ENCODE results near the gene KCNIP4.

KCNIP4 gene

DNA sequence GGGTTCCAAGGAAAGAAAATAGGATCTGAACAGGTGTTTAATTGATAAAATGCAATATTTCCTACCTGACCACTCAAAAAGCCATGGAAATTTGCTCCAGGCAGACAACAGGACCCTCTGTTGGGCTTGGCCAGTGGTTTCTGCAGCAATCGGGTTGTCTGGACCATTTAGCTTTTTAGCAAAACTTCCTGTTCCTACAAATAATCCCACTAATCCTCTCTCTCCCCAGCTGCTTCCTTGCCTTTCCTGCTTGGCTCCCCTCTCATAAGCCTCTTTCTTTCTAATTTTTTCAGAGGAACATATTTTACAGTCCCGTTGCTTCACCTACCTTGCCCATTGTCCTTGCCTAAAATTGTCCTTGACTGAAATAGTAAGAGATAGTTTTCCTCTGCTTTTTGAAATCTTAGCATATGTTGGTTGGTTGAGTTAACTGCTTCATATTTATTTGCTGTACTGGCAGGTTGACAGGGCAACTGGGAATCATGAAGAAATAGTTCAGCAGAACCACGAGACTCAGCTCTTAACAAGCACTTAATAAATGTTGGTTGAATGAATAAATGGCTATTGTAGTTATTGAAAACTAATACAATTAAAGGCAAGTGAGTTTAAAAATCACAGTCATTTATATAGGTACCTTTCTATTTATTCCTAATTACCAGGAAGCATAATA lies 259.8 kb downstream of the KCNIP4 start:
- no peaks in the 10 kb centered on the region for H3K27me3 Mint-ChIP-seq (ENCODE audit: low read depth)
- H3K4me1 Mint-ChIP-seq (ENCODE audit: low read depth): no peaks in the 10 kb centered on the region
- peaks cover 8% of the 10 kb centered on the region for H3K9me3 Mint-ChIP-seq
- no peak overlapping the region for H3K27ac Mint-ChIP-seq
- no peaks in the 10 kb centered on the region for H3K36me3 Mint-ChIP-seq (ENCODE audit: low read depth)
- no peak overlapping the region for H3K4me3 Mint-ChIP-seq

DNA sequence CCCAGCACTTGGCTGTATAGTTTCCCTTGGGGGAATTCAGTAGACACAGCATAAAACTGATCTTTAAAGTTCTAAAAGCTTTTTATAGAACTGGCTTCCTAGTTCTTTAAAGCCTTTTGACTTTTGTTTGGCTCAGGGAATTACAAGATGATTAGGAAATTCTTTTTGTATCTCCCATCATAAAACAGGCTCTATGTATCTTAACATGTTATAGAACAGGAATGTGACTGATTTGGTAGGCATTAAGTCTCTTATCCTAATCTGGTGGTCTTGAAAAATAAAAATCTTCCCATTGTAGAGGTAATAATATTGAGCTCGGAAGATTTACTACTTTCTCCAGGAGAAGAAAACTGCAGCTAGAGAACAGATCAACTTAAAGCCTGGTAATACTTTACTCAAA lies 262.7 kb downstream of the KCNIP4 start:
- no peaks in the 10 kb centered on the region for H3K4me1 Mint-ChIP-seq (ENCODE audit: low read depth)
- no peak overlapping the region for H3K4me3 Mint-ChIP-seq
- H3K9me3 Mint-ChIP-seq: peaks cover 8% of the 10 kb centered on the region
- no peaks in the 10 kb centered on the region for H3K36me3 Mint-ChIP-seq (ENCODE audit: low read depth)
- H3K27me3 Mint-ChIP-seq (ENCODE audit: low read depth): no peaks in the 10 kb centered on the region
- H3K27ac Mint-ChIP-seq: no peak overlapping the region

DNA sequence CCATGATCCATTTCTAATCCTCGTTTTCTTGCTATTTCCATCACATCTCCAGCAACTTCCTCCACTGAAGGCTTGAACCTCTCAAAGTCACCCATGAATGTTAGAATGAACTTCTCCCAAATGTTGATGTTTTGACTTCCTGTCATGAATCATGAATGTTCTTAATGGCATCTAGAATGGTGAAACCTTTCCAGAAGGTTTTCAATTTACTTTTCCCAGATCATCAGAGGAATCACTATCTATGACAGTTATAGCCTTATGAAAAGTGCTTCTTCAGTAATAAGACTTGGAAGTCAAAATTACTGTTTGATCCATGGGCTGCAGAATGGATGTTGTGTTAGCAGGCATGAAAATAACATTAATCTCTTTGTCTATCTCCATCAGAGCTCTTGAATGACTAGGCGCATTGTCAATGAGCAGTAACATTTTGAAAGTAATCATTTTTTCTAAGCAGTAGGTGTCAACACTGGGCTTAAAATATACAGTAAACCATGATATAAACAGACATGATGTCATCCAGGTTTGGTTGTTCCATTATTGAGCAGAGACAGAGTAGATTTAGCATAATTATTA lies 268.2 kb downstream of the KCNIP4 start:
- Mint-ChIP-seq H3K4me3 (no peak overlapping the region), H3K27me3 (ENCODE audit: low read depth) (no peaks in the 10 kb centered on the region), H3K4me1 (ENCODE audit: low read depth) (no peaks in the 10 kb centered on the region), H3K9me3 (no peaks in the 10 kb centered on the region), H3K36me3 (ENCODE audit: low read depth) (no peaks in the 10 kb centered on the region), H3K27ac (no peak overlapping the region)

DNA sequence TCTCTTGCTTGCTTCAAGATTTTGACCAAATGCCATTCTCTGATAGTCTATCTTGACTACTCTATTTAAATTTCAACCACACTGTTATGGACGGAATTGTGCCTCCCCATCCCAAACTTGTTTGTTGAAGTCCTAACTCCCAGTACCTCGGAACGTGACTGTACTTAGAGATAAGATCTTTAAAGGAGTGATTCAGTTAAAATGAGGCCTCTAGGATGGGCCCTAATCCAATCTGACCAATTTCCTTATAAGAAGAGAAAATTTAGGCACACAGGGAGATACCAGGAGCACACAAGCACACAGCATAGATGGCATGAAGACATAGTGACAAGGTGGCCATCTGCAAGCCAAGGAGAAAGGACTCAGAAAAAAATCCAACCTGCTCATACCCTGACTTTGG lies 269.9 kb downstream of the KCNIP4 start:
- no peak overlapping the region for H3K4me3 Mint-ChIP-seq
- H3K36me3 Mint-ChIP-seq (ENCODE audit: low read depth): no peaks in the 10 kb centered on the region
- H3K9me3 Mint-ChIP-seq: no peaks in the 10 kb centered on the region
- H3K27ac Mint-ChIP-seq: no peak overlapping the region
- no peaks in the 10 kb centered on the region for H3K4me1 Mint-ChIP-seq (ENCODE audit: low read depth)
- H3K27me3 Mint-ChIP-seq (ENCODE audit: low read depth): no peaks in the 10 kb centered on the region

DNA sequence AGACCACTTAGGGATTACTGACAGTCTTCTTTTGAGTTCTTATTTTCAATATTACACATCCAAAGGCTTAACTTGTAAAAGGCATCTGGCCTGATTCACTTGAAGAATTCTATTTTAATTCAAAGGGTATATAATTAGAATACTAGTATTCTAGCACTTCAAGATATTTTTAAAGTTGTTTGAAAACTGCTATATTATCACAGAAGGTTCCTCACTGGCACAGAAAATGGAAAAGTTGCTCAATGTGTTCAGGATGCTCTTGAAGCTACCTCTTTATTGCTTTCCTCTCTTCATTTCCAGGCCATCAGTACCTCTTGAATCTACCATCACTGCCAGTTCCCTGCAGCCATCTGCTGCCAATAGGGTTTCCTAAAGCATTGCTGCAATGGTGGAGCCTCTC lies 271.4 kb downstream of the KCNIP4 start:
- no peak overlapping the region for H3K4me3 Mint-ChIP-seq
- no peak overlapping the region for H3K27ac Mint-ChIP-seq
- no peaks in the 10 kb centered on the region for H3K4me1 Mint-ChIP-seq (ENCODE audit: low read depth)
- H3K36me3 Mint-ChIP-seq (ENCODE audit: low read depth): no peaks in the 10 kb centered on the region
- H3K27me3 Mint-ChIP-seq (ENCODE audit: low read depth): no peaks in the 10 kb centered on the region
- no peaks in the 10 kb centered on the region for H3K9me3 Mint-ChIP-seq

DNA sequence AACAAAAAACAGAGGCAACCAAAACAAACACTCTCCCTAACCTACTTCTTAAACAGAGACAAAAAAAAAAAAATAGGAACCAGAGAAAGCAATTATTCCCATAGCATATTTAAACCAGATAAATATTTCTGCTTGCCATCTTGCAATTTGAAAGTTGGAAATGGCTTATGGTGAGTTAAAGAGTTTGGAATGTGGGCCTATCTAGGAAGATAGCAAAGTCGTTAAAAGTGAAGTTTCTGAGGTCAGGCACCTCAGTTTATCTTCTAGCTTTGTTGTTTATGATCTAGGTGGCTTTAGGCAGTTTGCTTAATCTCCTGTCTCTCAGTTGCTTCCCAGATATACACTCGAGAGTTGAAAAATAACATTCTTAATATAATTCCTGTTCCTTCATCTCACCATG lies 284.2 kb downstream of the KCNIP4 start:
- Mint-ChIP-seq H3K4me1 (ENCODE audit: low read depth) (no peaks in the 10 kb centered on the region), H3K27me3 (ENCODE audit: low read depth) (no peaks in the 10 kb centered on the region), H3K4me3 (no peak overlapping the region), H3K27ac (no peak overlapping the region), H3K9me3 (no peaks in the 10 kb centered on the region), H3K36me3 (ENCODE audit: low read depth) (no peaks in the 10 kb centered on the region)

DNA sequence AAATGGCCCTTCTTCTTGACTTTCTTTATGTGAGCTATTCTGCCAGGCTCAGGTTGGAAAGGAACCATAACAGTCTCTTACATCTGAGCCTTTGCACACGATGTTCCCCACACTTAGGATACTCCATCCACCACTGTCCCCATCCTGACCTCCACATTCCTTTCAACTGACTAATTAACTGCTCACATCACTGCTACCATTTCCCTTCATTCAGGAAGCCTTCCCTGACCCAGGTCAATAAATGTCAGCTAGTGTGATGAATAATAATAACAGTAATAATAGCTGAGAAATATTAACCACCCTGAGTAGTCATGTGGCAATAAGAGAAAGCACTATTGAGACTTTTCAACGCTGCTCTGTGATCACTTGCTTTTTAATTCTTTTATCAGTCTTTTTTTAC lies 291.7 kb downstream of the KCNIP4 start:
- H3K27me3 Mint-ChIP-seq (ENCODE audit: low read depth): no peaks in the 10 kb centered on the region
- H3K27ac Mint-ChIP-seq: no peak overlapping the region
- no peaks in the 10 kb centered on the region for H3K9me3 Mint-ChIP-seq
- no peaks in the 10 kb centered on the region for H3K4me1 Mint-ChIP-seq (ENCODE audit: low read depth)
- H3K36me3 Mint-ChIP-seq (ENCODE audit: low read depth): no peaks in the 10 kb centered on the region
- no peak overlapping the region for H3K4me3 Mint-ChIP-seq

DNA sequence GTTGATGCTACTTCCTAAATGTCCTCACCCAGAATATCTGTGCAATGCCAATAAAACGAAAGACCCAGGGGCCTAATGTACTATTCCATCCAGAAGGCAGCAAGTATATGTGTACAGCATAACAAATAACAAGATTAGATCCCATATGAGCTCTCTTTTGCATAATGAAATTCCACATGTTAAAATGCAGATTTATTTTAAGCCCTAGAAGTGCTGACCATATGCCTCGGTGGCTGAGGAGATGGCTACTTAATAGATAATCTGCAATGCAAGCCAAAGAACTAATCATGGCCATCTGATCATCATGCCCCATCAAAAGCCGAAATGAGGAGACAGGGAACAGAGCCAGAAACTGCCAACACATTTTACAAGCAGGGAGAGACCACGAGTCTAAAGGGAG lies 293.5 kb downstream of the KCNIP4 start:
- H3K9me3 Mint-ChIP-seq: no peaks in the 10 kb centered on the region
- H3K4me3 Mint-ChIP-seq: no peak overlapping the region
- H3K36me3 Mint-ChIP-seq (ENCODE audit: low read depth): no peaks in the 10 kb centered on the region
- H3K27ac Mint-ChIP-seq: no peak overlapping the region
- H3K27me3 Mint-ChIP-seq (ENCODE audit: low read depth): no peaks in the 10 kb centered on the region
- H3K4me1 Mint-ChIP-seq (ENCODE audit: low read depth): no peaks in the 10 kb centered on the region

DNA sequence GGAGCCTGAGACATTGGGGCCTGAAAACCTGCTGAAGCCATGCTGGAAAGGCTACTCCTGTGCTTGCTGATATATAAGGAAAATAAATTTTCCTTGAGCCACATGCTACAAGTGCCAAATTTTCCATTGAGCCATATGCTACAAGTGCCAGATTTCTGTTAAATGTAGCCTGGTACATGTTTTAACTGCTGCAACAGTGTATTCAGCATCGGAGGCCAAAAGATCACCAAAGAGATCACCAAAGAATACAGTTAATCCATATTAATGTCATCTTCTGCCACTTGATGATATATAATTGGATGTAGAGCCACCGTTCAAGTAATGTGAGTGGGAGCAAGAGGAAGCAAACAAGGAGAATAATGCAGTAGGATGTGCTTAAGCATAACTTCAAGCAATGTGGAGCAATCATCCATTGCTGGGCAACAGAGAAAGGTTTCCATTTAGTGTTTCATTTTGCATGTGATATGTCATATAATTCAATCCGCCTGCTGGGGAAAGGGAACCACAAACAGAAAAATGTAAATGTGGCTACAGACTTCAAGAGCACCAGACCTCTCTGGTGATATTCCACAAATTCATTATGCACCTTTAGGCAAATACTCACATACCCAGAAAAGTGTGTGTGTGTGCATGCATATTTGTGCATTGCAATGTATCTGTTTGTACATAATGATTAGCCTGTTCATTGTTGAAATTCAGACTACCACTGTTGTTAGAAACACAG lies 295.9 kb downstream of the KCNIP4 start:
- no peaks in the 10 kb centered on the region for H3K9me3 Mint-ChIP-seq
- no peak overlapping the region for H3K27ac Mint-ChIP-seq
- no peaks in the 10 kb centered on the region for H3K27me3 Mint-ChIP-seq (ENCODE audit: low read depth)
- no peak overlapping the region for H3K4me3 Mint-ChIP-seq
- H3K4me1 Mint-ChIP-seq (ENCODE audit: low read depth): no peaks in the 10 kb centered on the region
- H3K36me3 Mint-ChIP-seq (ENCODE audit: low read depth): no peaks in the 10 kb centered on the region

DNA sequence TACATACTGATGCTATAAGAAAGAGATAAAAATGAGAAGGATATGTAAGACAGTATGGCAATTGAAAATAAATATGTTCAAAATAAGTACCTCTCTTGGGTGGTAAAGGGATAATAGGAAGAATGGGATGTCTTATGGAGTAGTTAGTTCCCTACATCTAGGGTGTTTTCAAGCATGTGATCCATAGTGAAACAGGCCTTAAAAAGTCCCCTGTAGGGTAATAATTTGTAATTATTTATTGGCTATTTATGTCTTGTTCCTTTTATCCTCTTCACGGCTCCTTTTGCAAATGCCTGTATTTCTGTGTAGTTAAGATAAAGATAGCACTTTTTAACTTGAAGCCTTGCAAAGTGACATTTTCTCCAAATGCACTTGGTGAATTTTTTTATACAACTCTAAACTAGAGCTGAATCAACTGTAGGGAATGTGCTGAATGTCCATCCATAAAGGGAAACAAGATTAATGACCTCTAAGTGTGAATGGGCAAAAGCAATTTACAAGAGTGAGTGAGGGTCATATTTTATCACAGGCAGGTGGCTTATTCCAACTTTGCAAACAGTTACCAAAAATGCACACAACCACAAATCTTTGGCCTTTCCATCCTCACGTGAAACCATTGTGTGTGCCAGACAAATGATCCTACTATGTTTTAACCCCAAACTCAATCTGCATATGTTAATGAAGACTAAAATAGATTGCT lies 299.0 kb downstream of the KCNIP4 start:
- no peak overlapping the region for H3K4me3 Mint-ChIP-seq
- no peaks in the 10 kb centered on the region for H3K27me3 Mint-ChIP-seq (ENCODE audit: low read depth)
- peaks cover 4% of the 10 kb centered on the region for H3K9me3 Mint-ChIP-seq
- no peaks in the 10 kb centered on the region for H3K4me1 Mint-ChIP-seq (ENCODE audit: low read depth)
- H3K36me3 Mint-ChIP-seq (ENCODE audit: low read depth): no peaks in the 10 kb centered on the region
- no peak overlapping the region for H3K27ac Mint-ChIP-seq

DNA sequence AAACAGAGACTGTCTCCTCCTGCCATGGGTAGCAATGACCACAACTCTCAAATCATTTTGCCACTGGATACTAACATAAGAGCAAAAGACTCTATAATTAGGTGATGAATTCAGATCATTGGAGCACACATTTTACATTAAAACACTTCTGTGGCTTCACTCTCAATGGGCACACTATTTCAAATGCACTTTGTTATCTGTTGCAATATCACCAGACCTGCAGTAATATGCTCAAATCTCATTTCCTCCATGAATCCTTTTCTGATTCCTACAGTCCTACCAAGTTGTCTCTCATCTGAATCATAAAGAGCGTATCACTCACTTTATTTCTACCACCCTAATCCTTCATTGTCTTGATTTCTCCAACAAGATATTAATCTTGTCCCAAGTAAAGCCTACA lies 302.8 kb downstream of the KCNIP4 start:
- no peaks in the 10 kb centered on the region for H3K27me3 Mint-ChIP-seq (ENCODE audit: low read depth)
- no peak overlapping the region for H3K27ac Mint-ChIP-seq
- H3K4me3 Mint-ChIP-seq: no peak overlapping the region
- H3K9me3 Mint-ChIP-seq: peaks cover 4% of the 10 kb centered on the region
- H3K4me1 Mint-ChIP-seq (ENCODE audit: low read depth): no peaks in the 10 kb centered on the region
- no peaks in the 10 kb centered on the region for H3K36me3 Mint-ChIP-seq (ENCODE audit: low read depth)

DNA sequence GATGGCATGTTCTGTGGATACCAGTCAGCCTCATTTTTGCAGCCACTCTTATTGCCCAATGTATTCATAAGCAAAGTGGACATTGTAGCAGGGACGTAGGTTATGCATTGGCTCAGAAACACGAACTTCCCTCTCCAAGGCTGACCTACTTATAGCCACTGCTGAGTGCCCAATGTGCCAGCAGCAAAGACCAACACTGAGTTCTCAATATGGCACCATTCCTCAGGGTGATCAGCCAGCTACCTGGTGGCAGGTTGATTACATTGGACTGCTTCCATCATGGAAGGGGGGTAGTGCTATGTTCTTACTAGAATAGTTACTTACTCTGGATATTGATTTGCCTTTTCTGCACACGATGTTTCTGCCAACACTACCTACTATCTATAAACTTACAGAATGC lies 306.9 kb downstream of the KCNIP4 start:
- Mint-ChIP-seq H3K4me3 (no peak overlapping the region), H3K4me1 (ENCODE audit: low read depth) (no peaks in the 10 kb centered on the region), H3K27me3 (ENCODE audit: low read depth) (no peaks in the 10 kb centered on the region), H3K9me3 (peaks cover 1% of the 10 kb centered on the region), H3K36me3 (ENCODE audit: low read depth) (no peaks in the 10 kb centered on the region), H3K27ac (no peak overlapping the region)

DNA sequence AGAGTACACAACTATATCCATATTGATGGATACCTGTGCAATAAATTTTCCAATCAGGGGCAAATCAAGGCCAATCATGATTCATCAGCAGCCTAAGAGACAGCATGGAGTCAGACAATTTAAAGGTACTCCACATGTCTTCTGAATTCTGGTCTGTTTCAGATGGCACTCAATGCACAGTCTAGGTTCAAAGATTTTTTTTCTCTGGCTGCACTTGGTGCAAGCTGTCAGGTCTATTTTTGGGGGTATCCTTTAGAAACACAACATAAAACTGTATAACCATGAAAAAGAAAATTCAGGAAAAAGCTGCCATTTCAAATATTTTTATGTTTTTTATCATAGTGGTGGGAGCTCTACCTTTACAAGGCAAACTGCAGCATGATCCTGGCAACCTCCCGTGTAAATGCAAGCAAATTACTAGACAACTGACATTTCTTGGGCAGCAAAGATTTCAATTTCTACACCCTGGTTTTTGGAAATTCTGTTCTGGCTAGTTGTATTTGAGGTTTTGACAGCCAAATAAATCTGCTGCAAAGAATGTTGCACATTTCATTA lies 310.3 kb downstream of the KCNIP4 start:
- Mint-ChIP-seq H3K27me3 (ENCODE audit: low read depth) (no peaks in the 10 kb centered on the region), H3K36me3 (ENCODE audit: low read depth) (no peaks in the 10 kb centered on the region), H3K4me1 (ENCODE audit: low read depth) (no peaks in the 10 kb centered on the region), H3K4me3 (no peak overlapping the region), H3K27ac (no peak overlapping the region), H3K9me3 (peaks cover 5% of the 10 kb centered on the region)

DNA sequence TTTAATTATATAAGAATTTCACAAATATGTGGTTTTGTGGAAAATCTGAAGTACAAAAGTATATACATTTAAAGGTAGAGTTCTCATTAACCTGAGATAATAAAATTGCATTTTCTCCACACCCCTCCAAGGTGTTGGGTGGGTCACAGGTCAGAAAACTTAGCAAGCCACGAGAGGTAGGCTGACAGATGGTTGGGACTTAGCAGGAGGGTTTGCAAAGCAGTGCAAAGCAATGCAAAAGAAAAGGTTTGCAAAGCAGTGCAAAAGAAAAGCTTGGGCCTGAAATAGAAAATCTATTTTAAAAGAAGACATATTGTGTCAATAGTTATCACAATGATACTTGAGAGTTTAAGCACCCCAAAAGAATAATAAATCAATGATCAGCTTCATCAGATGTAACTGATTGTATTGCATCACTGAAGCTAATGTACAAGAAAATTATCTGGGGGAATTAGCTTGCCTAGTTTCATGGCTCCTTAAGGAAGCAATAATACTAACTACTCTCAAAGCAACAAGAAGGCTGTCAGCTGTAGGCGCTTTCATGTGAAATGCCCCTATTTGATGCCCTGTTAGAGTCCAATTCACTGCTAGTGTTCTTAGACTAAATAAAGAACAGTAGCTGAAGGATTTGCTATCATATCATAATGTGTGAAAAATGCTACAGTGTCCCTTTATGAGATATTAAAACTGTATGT lies 319.5 kb downstream of the KCNIP4 start:
- H3K4me1 Mint-ChIP-seq (ENCODE audit: low read depth): no peaks in the 10 kb centered on the region
- no peak overlapping the region for H3K4me3 Mint-ChIP-seq
- peaks cover 3% of the 10 kb centered on the region for H3K9me3 Mint-ChIP-seq
- H3K36me3 Mint-ChIP-seq (ENCODE audit: low read depth): no peaks in the 10 kb centered on the region
- no peaks in the 10 kb centered on the region for H3K27me3 Mint-ChIP-seq (ENCODE audit: low read depth)
- no peak overlapping the region for H3K27ac Mint-ChIP-seq
